A549 treated with Hydrocortisone at 1 μM for 4 hours (cell line): ENCODE data around the gene EFHC2. TPM values are rescaled to one million over a fixed set of nuclear protein-coding genes. Genes with fewer than 3 reads are reported as not detected.

Experiments used
- total RNA-seq: library from RNA; stranded (reverse); fragments of 200-300 nt; extraction: Qiagen RNA extraction; gene quantifications from 5 replicates; pipeline ENCODE4 v1.2.3, GENCODE V29; 2022

Gene EFHC2, protein sequence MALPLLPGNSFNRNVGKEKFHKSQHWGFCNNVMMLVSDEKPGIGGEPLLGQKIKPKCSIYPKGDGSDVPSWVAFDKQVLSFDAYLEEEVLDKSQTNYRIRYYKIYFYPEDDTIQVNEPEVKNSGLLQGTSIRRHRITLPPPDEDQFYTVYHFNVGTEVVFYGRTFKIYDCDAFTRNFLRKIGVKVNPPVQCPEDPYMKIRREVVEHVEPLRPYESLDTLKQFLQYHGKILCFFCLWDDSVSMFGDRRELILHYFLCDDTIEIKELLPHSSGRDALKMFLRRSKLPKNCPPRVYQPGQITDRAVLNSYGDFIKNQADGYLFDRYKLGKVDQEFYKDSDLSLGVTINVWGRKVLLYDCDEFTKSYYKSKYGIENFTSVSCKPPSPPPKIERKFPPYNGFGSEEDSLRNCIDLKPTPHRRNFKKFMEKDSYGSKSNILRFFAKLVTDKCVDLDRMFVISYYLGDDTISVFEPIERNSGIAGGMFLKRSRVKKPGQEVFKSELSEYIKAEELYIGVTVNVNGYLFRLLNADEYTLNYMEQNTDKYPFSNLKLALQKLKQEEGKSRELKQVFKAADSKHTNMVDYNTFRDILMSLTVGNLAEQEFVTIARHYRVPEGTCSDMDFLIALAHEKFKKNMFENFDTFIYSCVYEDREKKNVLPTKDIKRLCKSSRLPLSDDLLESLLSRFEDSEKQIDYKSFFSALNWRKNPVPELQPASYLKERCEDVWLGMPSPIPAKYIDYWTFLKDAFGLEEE
- total RNA-seq: 0.08 to 0.38 TPM (median 0.23 TPM) in 5 replicates

DNA sequence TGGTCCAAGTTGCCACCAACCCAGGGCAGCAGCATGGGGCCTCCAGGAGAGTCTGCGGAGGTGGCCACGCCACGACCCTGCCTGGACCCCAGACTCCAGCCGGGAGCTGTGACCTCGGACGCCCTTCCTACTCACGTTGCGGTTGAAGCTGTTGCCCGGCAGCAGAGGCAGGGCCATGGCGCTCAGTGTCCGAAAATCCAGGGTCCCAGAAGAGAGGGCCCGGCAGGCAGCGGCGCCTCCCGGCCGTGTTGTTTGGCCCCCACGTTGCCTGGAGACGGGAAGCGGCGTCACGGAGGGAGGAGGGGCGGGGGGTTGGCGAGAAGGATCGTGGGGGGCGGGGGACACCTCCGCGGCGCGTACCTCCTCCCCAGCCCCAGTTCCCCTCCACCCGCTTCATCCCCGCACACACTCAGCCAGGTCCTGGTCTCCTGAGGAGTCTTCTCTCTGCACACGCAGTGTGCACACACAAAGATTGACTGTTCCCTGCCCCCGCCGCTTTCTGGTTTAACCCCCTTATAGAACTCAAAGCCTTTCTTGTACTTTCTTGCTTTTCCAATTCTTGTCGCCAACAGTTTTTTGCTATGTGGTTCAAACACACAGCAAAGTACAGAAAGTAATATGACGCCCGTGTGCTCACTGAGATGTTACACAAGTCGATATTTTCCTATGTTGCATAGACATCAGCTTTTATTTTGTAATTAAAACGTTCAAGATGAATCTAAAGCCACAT is at the start of gene EFHC2:
Gene EFHC2 (minus strand): TSS at position 261 of the 730 bp plus-strand sequence. CDS start 84 bp downstream, at position 177.

Other genes starting within 250 kb of the EFHC2 start
- gene FUNDC1, start 199.2 kb upstream of the EFHC2 start, total RNA-seq: 23.3 to 28.4 TPM (median 25.3 TPM) in 5 replicates